HG03457 (cell line): ENCODE results near the gene REPS1.

Experiments used
- ATAC-seq: cut with Tn5 transposase; IDR thresholded peaks from one replicate; pipeline ENCODE4 v1.9.1; 2021; ENCODE audit warnings: moderate number of reproducible peaks; ENCODE audit not compliant: unreplicated experiment

Gene REPS1

DNA sequence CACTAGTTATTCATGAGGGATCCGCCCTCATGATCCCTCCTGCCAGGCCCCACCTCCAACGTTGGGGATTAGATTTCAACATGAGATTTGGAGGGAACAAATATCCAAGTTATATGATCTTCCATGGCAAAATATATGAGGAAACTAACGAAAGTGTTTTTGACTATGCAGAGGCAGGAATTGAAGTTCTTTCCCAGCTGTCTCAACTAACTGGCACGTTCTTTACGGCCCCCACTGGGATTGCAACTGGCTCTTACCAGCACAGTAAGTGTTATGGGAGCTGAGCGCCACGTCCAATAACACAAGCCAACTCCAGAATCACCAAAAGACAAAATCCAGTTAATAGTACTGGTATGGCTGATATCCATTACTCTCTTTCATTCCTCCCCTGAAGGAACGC, 125.6 kb downstream of the REPS1 start:
- ATAC-seq = no peak

DNA sequence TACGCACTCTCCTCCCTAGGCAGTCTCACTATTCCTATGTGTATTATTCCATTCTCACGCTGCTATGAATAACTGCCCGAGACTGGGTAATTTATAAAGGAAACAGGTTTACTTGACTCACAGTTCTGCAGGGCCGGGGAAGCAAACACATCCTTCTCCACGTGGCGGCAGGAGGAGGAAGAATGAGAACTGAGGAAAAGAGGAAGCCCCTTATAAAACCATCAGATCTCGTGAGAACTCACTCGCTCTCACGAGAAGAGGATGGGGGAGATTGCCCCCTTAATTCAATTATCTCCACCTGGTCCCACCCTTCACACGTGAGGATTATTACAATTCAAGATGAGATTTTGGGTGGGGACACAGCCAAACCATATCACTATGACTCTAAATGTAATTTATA, 130.3 kb downstream of the REPS1 start:
- ATAC-seq = no peak

DNA sequence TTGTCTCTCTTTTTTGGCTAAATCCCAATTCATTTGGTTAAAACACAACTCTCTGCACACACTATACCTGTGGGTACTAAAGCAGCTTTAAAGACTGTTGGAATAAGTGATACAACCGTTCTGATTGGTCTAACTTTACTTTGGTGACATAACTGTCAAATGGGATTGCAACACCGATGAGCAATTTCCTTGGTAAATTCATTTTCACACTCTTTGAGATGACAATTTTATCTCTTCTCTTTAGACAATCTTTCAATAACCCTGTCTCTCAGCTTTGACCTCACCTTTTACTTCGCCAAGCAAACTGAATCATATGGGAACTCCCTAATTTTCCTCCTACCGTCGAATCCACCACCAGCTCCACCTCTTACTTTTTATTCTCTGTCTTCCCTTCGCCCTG, 131.4 kb downstream of the REPS1 start:
- ATAC-seq = no peak
